Left lung (tissue), 10 donors: ENCODE measurements around the gene OR10H5. TPM values are rescaled to one million over a fixed set of nuclear protein-coding genes. Genes with fewer than 3 reads are reported as not detected.

Experiments
- ATAC-seq: fragments of 200-7000 bp; cut with Tn5 transposase; one replicate; pipeline ENCODE4 v1.9.1; 2020; ENCODE audit warnings: moderate library complexity
- DNase-seq, 4 donors: peaks; one replicate each; pipeline ENCODE4 v3.0.0-alpha.2; 2013 to 2020
- H3K27ac ChIP-seq, 2 donors: fragments of 200-600 bp; sonication (generic) in 1 of 2; one replicate each; pipeline versions ENCODE4 v1.5.0 to v1.8.0; 2020 to 2021
- H3K27me3 ChIP-seq, 2 donors: fragments of 200-600 bp; sonication (generic) in 1 of 2; one replicate each; pipeline versions ENCODE4 v1.5.0 to v1.8.0; 2020 to 2021
- H3K36me3 ChIP-seq, 2 donors: fragments of 200-600 bp; sonication (generic) in 1 of 2; one replicate each; pipeline versions ENCODE4 v1.5.0 to v1.8.0; 2020 to 2021
- H3K4me1 ChIP-seq, 2 donors: fragments of 200-600 bp; one replicate each; pipeline ENCODE4 v1.8.0; 2021
- H3K4me3 ChIP-seq, 2 donors: fragments of 200-600 bp; sonication (generic) in 1 of 2; one replicate each; pipeline versions ENCODE4 v1.5.0 to v1.8.0; 2020 to 2021; ENCODE audit warnings: mild to moderate bottlenecking in 1 of 2
- H3K9me3 ChIP-seq, 2 donors: fragments of 200-600 bp; sonication (generic) in 1 of 2; one replicate each; pipeline versions ENCODE4 v1.5.0 to v1.8.0; 2020 to 2021
- intact Hi-C, 2 donors: fragments of 100-400 bp; cut with DNase I; formaldehyde crosslinking; loops; one replicate each; pipeline versions ENCODE4 v1.11.2 to v1.14.2; 2022
- polyA plus RNA-seq, 6 donors: library from polyadenylated mRNA; unstranded; fragments of 120-200 nt; gene quantifications; one replicate each; pipeline ENCODE4 v1.2.1, GENCODE V29; 2013; ENCODE audit not compliant: insufficient read length in 6 of 6
- total RNA-seq, 2 donors: library from RNA; stranded (reverse); fragmentation: NEBNext Ultra II Directional; extraction: Animal tissue kit (Norgen Biotek cat#: 25700); gene quantifications; one replicate each; pipeline ENCODE4 v1.2.1, GENCODE V29; 2021
- TF ChIP-seq, protein P1 (sequence below), 2 donors: fragments of 200-600 bp; sonication (generic) in 1 of 2; IDR thresholded peaks; one replicate each; pipeline versions ENCODE4 v1.5.0 to v1.8.0; 2021; ENCODE audit warnings: antibody characterized with exemption in 2 of 2
- donor health status: DM: no; HTN: yes; CAD: no.
- donor health status: DM: no; HTN: no; CAD: no.

The OR10H5 gene
- total and polyA plus RNA-seq, 8 donors, result 0.09 to 0.15 (median 0.11) TPM; not detected in 2

DNA sequence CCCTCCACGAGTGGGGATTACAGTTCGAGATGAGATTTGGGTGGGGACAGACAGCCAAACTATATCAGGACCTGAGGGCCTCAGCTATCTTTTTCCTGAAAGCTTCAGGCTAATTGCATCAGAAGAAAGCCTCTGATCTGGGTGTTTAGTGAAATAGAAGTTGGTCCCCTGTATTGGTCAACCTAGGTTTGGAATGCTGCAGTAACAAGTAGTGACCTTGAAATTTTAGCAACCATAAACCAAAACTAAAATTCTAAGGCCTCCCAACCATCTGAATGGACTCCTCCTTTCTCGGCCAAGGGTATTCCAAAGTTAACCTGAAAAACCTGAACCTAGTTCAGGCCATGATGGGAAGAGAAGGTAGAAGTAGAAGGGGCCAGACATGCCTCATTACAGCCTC, 62.9 kb downstream of the OR10H5 start:
- no peak overlapping the region for H3K4me3 ChIP-seq
- H3K9me3 ChIP-seq, result no peaks in the 10 kb centered on the region

More for the DNA sequence above, 62.9 kb downstream of the OR10H5 start:
- intact Hi-C loops, result no loop called here
- Histone ChIP-seq H3K4me1 (no peaks in the 10 kb centered on the region), H3K36me3 (no peaks in the 10 kb centered on the region), H3K27ac (no peak overlapping the region), H3K27me3 (no peaks in the 10 kb centered on the region)
- TF ChIP-seq, protein P1, sequence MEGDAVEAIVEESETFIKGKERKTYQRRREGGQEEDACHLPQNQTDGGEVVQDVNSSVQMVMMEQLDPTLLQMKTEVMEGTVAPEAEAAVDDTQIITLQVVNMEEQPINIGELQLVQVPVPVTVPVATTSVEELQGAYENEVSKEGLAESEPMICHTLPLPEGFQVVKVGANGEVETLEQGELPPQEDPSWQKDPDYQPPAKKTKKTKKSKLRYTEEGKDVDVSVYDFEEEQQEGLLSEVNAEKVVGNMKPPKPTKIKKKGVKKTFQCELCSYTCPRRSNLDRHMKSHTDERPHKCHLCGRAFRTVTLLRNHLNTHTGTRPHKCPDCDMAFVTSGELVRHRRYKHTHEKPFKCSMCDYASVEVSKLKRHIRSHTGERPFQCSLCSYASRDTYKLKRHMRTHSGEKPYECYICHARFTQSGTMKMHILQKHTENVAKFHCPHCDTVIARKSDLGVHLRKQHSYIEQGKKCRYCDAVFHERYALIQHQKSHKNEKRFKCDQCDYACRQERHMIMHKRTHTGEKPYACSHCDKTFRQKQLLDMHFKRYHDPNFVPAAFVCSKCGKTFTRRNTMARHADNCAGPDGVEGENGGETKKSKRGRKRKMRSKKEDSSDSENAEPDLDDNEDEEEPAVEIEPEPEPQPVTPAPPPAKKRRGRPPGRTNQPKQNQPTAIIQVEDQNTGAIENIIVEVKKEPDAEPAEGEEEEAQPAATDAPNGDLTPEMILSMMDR (IDR thresholded peaks at IDR 0.05), result no peak
- no peak for ATAC-seq
- no peak for DNase-seq

Other genes starting within 250 kb of the OR10H5 start
- not detected for gene CYP4F8, start 172.4 kb upstream of the OR10H5 start, total RNA-seq
- under 1 TPM in 2 of 6 donors, not detected in 4; 0.04 to 0.10 TPM for gene CYP4F8, start 172.4 kb upstream of the OR10H5 start, polyA plus RNA-seq
- gene CYP4F3, start 146.8 kb upstream of the OR10H5 start, total RNA-seq, result 1 to 10 TPM in 1 of 2 donors, under 1 TPM in 1; 0.82 to 3.7 TPM
- gene CYP4F3, start 146.8 kb upstream of the OR10H5 start, polyA plus RNA-seq, result under 1 TPM; 0.14 to 0.32 (median 0.17) TPM
- gene CYP4F12, start 114.6 kb upstream of the OR10H5 start, total RNA-seq, result 1 to 10 TPM; 3.8 to 5.9 TPM
- gene CYP4F12, start 114.6 kb upstream of the OR10H5 start, polyA plus RNA-seq, result 10 to 100 TPM in 4 of 6 donors, 1 to 10 TPM in 2; 5.8 to 15.8 (median 11.0) TPM
- not detected for gene OR10H2, start 59.6 kb upstream of the OR10H5 start, total RNA-seq
- gene OR10H2, start 59.6 kb upstream of the OR10H5 start, polyA plus RNA-seq, result not detected
- gene OR10H3, start 49.7 kb upstream of the OR10H5 start, total RNA-seq, result not detected
- not detected for gene OR10H3, start 49.7 kb upstream of the OR10H5 start, polyA plus RNA-seq
- under 1 TPM in 1 of 2 donors, not detected in 1; 0.06 TPM for gene OR10H1, start 28.0 kb downstream of the OR10H5 start, total RNA-seq
- gene OR10H1, start 28.0 kb downstream of the OR10H5 start, polyA plus RNA-seq, result under 1 TPM in 3 of 6 donors, not detected in 3; 0.04 to 0.11 (median 0.11) TPM
- not detected for gene CYP4F2, start 110.4 kb downstream of the OR10H5 start, total RNA-seq
- gene CYP4F2, start 110.4 kb downstream of the OR10H5 start, polyA plus RNA-seq, result under 1 TPM in 1 of 6 donors, not detected in 5; 0.34 TPM
- gene CYP4F11, start 146.9 kb downstream of the OR10H5 start, total RNA-seq, result 1 to 10 TPM in 1 of 2 donors, not detected in 1; 2.3 TPM
- gene CYP4F11, start 146.9 kb downstream of the OR10H5 start, polyA plus RNA-seq, result under 1 TPM in 1 of 6 donors, not detected in 5; 0.04 TPM
- gene OR10H4, start 161.3 kb downstream of the OR10H5 start, total RNA-seq, result not detected
- gene OR10H4, start 161.3 kb downstream of the OR10H5 start, polyA plus RNA-seq, result not detected